ENCODE results near the gene MCCC1. TPM values are rescaled to one million over a fixed set of nuclear protein-coding genes. Genes with fewer than 3 reads are reported as not detected.

MCCC1 gene
- total and polyA plus RNA-seq, 9 donors: 11.6 to 18.0 (median 13.6) TPM

- Histone ChIP-seq H3K36me3 (ENCODE audit: control insufficient read depth, insufficient read depth, low read length) (peaks cover 10% of the 10 kb centered on the region), H3K4me1 (ENCODE audit: control insufficient read depth, insufficient read depth, low read length) (no peaks in the 10 kb centered on the region), H3K9me3 (replicated peaks; ENCODE audit: control insufficient read depth, low read depth, low read length) (no peaks in the 10 kb centered on the region), H3K4me3 (ENCODE audit: low read length) (no peak overlapping the region), H3K27me3 (ENCODE audit: control insufficient read depth, insufficient read depth, low read length) (no peaks in the 10 kb centered on the region), H3K27ac (ENCODE audit: low read length) (no peak overlapping the region)
- DNase-seq: no peak
- 78% methylated on average over 35 of the region's 36 CpGs for WGBS (ENCODE audit: insufficient coverage)
These were observed 34.8 kb downstream of the MCCC1 start for GRCh38 chr3:183064475-183064874.

GRCh38 chr3:183061391-183062172 is 37.7 kb downstream of the MCCC1 start:
- Histone ChIP-seq H3K4me1 (ENCODE audit: control insufficient read depth, insufficient read depth, low read length) (no peaks in the 10 kb centered on the region), H3K9me3 (replicated peaks; ENCODE audit: control insufficient read depth, low read depth, low read length) (no peaks in the 10 kb centered on the region), H3K27me3 (ENCODE audit: control insufficient read depth, insufficient read depth, low read length) (no peaks in the 10 kb centered on the region), H3K27ac (ENCODE audit: low read length) (no peak overlapping the region), H3K36me3 (ENCODE audit: control insufficient read depth, insufficient read depth, low read length) (peaks cover 18% of the 10 kb centered on the region), H3K4me3 (ENCODE audit: low read length) (no peak overlapping the region)
- DNase-seq: peak; percentile 12
- 75% methylated on average over 1 of the region's 6 CpGs for WGBS (ENCODE audit: insufficient coverage)

DNA sequence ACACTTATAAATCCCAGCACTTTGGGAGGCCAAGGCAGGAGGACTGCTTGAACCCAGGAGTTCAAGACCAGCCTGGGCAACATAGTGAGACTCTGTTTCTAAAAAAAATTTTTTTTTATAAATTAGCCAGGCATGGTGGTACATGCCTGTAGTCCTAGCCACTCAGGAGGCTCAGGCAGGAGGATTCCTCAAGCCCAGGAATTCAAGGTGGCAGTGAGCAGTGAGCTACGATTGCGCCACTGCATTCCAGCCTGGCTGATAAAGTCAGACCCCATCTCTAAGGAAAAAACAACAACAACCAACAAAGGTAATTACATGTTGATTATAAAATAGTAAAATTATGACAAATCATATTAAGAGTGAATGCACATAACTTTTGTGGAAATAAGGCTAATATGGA is 40.9 kb downstream of the MCCC1 start:
- Histone ChIP-seq H3K9me3 (replicated peaks; ENCODE audit: control insufficient read depth, low read depth, low read length) (no peaks in the 10 kb centered on the region), H3K4me3 (ENCODE audit: low read length) (no peak overlapping the region), H3K4me1 (ENCODE audit: control insufficient read depth, insufficient read depth, low read length) (no peaks in the 10 kb centered on the region), H3K27me3 (ENCODE audit: control insufficient read depth, insufficient read depth, low read length) (no peaks in the 10 kb centered on the region), H3K27ac (ENCODE audit: low read length) (no peak overlapping the region), H3K36me3 (ENCODE audit: control insufficient read depth, insufficient read depth, low read length) (peaks cover 12% of the 10 kb centered on the region)
- DNase-seq: no peak
- WGBS (ENCODE audit: insufficient coverage): no CpG with 5 or more reads among the region's 2 CpGs

DNA sequence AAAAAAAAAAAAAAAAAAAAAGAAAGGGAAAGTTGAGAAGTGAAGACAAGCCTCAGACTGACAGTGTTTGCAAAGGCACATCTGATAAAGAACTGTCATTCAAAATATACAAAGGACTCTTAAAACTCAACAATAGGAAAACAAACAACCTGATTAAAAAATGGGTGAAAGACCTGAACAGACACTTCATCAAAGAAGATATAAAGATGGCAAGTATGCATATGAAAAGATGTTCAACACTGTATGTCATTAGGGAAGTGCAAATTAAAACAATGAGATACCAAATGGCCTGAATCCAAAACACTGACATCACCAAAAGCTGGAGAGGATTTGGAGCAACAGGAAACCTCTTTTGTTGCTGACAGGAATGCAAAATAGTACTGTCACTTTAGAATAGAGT is 48.6 kb downstream of the MCCC1 start:
- H3K4me3 ChIP-seq (ENCODE audit: low read length): no peak overlapping the region
- no peaks in the 10 kb centered on the region for H3K27me3 ChIP-seq (ENCODE audit: control insufficient read depth, insufficient read depth, low read length)
- no peaks in the 10 kb centered on the region for H3K4me1 ChIP-seq (ENCODE audit: control insufficient read depth, insufficient read depth, low read length)
- no peak overlapping the region for H3K27ac ChIP-seq (ENCODE audit: low read length)
- H3K36me3 ChIP-seq (ENCODE audit: control insufficient read depth, insufficient read depth, low read length): peaks cover 19% of the 10 kb centered on the region
- peaks cover 3% of the 10 kb centered on the region for H3K9me3 ChIP-seq (replicated peaks; ENCODE audit: control insufficient read depth, low read depth, low read length)
- DNase-seq: no peak

DNA sequence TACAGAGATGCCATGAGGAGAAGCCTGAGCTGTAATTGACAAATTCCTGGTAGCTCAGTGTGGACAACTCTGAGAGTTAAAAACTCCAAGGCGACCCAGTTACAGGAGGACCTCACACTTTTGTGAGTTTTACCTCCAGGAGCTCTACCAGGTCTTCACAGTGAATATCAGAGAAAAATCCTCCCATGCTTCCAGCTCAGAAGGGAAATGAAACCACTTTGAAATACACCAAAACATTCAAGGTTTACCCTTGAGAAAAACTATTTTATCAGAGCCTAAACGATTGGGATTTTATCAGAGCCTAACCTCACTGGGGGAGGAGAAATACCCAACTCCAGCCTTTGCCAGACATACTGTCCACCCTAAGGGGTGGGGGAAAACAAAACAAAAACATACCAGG is 52.4 kb downstream of the MCCC1 start:
- H3K4me1 ChIP-seq (ENCODE audit: control insufficient read depth, insufficient read depth, low read length): no peaks in the 10 kb centered on the region
- WGBS (ENCODE audit: insufficient coverage): 100% methylated on average over 1 of the region's 2 CpGs
- no peak for DNase-seq
- peaks cover 30% of the 10 kb centered on the region for H3K36me3 ChIP-seq (ENCODE audit: control insufficient read depth, insufficient read depth, low read length)
- H3K27me3 ChIP-seq (ENCODE audit: control insufficient read depth, insufficient read depth, low read length): no peaks in the 10 kb centered on the region
- H3K4me3 ChIP-seq (ENCODE audit: low read length): no peak overlapping the region
- H3K27ac ChIP-seq (ENCODE audit: low read length): no peak overlapping the region
- peaks cover 3% of the 10 kb centered on the region for H3K9me3 ChIP-seq (replicated peaks; ENCODE audit: control insufficient read depth, low read depth, low read length)

DNA sequence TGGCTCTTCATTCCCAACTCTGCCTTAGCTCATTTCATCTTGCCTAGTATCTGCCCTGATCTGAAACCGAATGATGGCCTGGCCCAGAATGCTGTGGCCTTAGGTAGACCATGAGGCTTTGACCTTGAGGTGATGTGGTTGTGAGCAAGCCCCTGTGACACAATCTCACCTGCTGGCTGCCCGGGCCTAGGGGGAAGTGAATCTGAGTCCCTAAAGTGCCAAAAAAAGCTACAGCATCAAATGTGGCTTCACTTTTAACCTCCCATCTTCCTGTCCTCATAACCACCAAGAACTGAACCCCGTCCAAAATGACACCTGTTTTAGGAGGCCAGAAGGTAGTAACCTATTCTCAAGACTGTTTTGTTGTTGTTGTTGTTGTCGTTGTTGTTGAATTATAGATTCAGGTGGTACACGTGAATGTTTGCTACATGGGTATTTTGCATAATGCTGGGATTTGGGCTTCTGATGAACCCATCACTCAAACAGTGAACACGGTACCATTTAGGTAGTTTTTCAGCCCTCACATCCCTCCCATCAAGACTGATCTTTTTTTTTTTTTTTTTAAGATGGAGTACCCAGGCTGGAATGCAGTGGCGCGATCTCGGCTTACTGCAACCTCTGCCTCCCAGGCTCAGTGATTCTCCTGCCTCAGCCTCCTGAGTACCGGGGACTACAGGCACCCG is 54.6 kb downstream of the MCCC1 start:
- H3K9me3 ChIP-seq (replicated peaks; ENCODE audit: control insufficient read depth, low read depth, low read length): no peaks in the 10 kb centered on the region
- peaks cover 26% of the 10 kb centered on the region for H3K36me3 ChIP-seq (ENCODE audit: control insufficient read depth, insufficient read depth, low read length)
- 100% methylated on average over 1 of the region's 11 CpGs for WGBS (ENCODE audit: insufficient coverage)

DNA sequence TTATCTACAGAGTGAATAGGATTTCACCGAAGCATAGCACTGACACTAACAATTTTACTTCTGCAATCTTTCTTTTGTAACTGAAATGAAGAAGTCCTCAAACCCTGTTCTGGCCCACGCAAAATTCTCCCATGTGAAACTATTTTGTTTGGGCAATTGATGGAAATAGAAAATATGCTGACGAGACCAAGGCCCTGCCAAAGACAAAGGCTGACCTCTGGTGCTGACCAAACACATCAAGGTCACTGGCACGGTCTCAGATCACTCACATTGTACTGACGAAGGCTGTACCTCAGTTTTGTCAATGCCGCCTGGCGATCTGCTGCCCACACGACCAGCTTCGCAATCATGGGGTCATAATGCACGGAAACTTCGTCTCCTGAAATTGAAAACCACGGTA is 60.5 kb downstream of the MCCC1 start:
- H3K27me3 ChIP-seq (ENCODE audit: control insufficient read depth, insufficient read depth, low read length): no peaks in the 10 kb centered on the region
- no peaks in the 10 kb centered on the region for H3K4me1 ChIP-seq (ENCODE audit: control insufficient read depth, insufficient read depth, low read length)
- H3K4me3 ChIP-seq (ENCODE audit: low read length): no peak overlapping the region
- no peaks in the 10 kb centered on the region for H3K9me3 ChIP-seq (replicated peaks; ENCODE audit: control insufficient read depth, low read depth, low read length)
- 94% methylated on average over 11 of the region's 12 CpGs for WGBS (ENCODE audit: insufficient coverage)
- no peak overlapping the region for H3K27ac ChIP-seq (ENCODE audit: low read length)
- peaks cover 38% of the 10 kb centered on the region for H3K36me3 ChIP-seq (ENCODE audit: control insufficient read depth, insufficient read depth, low read length)
- no peak for DNase-seq

More for the DNA sequence above, 54.6 kb downstream of the MCCC1 start:
- Histone ChIP-seq H3K4me3 (ENCODE audit: low read length) (no peak overlapping the region), H3K27ac (ENCODE audit: low read length) (no peak overlapping the region), H3K4me1 (ENCODE audit: control insufficient read depth, insufficient read depth, low read length) (no peaks in the 10 kb centered on the region), H3K27me3 (ENCODE audit: control insufficient read depth, insufficient read depth, low read length) (no peaks in the 10 kb centered on the region)
- DNase-seq: no peak

- no CpG with 5 or more reads among the region's 2 CpGs for WGBS (ENCODE audit: insufficient coverage)
- no peak overlapping the region for H3K4me3 ChIP-seq (ENCODE audit: low read length)
- no peak for DNase-seq
- no peak overlapping the region for H3K27ac ChIP-seq (ENCODE audit: low read length)
- H3K27me3 ChIP-seq (ENCODE audit: control insufficient read depth, insufficient read depth, low read length): no peaks in the 10 kb centered on the region
- peaks cover 36% of the 10 kb centered on the region for H3K36me3 ChIP-seq (ENCODE audit: control insufficient read depth, insufficient read depth, low read length)
- H3K4me1 ChIP-seq (ENCODE audit: control insufficient read depth, insufficient read depth, low read length): no peaks in the 10 kb centered on the region
- no peaks in the 10 kb centered on the region for H3K9me3 ChIP-seq (replicated peaks; ENCODE audit: control insufficient read depth, low read depth, low read length)
These were observed 61.1 kb downstream of the MCCC1 start for GRCh38 chr3:183038221-183038620.

DNA sequence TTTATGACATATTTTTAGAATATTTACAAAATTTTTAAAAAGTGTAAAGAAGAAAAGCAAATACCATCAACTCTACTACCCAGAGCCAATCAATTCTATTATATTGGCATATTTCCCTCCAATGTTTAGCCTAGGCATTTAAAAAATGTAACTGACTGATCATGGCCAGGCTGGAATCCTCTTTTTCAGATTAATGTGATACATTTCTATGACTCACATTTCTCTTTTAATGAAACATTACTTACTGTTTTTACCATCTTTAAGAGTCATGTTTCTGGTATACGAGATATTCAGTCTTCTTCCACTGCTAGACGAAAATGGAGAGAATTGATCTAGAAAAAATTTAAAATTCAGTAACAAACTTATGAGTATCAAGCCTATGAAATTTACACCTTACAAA is 65.5 kb downstream of the MCCC1 start:
- no peaks in the 10 kb centered on the region for H3K4me1 ChIP-seq (ENCODE audit: control insufficient read depth, insufficient read depth, low read length)
- no peak for DNase-seq
- no peak overlapping the region for H3K27ac ChIP-seq (ENCODE audit: low read length)
- peaks cover 32% of the 10 kb centered on the region for H3K36me3 ChIP-seq (ENCODE audit: control insufficient read depth, insufficient read depth, low read length)
- no peak overlapping the region for H3K4me3 ChIP-seq (ENCODE audit: low read length)
- WGBS (ENCODE audit: insufficient coverage): no CpG with 5 or more reads among the region's 2 CpGs
- no peaks in the 10 kb centered on the region for H3K27me3 ChIP-seq (ENCODE audit: control insufficient read depth, insufficient read depth, low read length)
- no peaks in the 10 kb centered on the region for H3K9me3 ChIP-seq (replicated peaks; ENCODE audit: control insufficient read depth, low read depth, low read length)

DNA sequence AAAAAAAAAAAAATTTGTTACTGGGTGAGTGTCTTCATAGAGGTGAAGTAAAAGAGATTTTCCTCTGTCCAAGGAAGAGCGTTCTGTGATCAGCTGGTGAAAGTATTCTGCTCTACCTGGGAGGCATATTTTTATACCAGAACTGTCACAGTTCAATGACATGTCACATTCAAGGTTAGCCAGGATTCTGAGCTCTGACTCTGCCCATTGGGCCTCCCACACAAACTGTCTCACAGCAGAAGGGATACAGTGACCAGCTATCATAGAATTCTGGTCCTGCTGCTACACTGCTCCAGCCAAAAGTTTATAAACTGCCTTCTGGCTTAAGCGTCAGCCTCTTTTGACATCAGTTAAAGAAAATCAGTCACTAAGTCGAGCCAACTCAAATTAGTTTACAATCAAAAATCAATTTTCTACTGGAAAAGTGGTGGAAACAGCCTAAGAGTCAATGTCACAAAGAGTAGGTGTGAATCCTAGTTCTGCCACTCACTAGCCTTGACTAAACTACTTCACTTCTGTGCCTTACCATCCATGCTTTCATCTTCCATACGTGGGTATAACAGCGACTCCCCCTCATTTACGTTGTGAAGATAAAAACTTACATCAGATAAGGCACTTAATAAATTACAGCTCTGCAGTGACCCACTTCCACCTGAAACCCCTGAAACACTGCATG is 66.3 kb downstream of the MCCC1 start:
- no peak overlapping the region for H3K27ac ChIP-seq (ENCODE audit: low read length)
- peaks cover 34% of the 10 kb centered on the region for H3K36me3 ChIP-seq (ENCODE audit: control insufficient read depth, insufficient read depth, low read length)
- no peak for DNase-seq
- 100% methylated on average over 3 of the region's 6 CpGs for WGBS (ENCODE audit: insufficient coverage)
- peaks cover 4% of the 10 kb centered on the region for H3K9me3 ChIP-seq (replicated peaks; ENCODE audit: control insufficient read depth, low read depth, low read length)
- no peaks in the 10 kb centered on the region for H3K4me1 ChIP-seq (ENCODE audit: control insufficient read depth, insufficient read depth, low read length)
- H3K27me3 ChIP-seq (ENCODE audit: control insufficient read depth, insufficient read depth, low read length): no peaks in the 10 kb centered on the region
- H3K4me3 ChIP-seq (ENCODE audit: low read length): no peak overlapping the region
